ENCODE results near the gene CD59.
"Not testable (repeated sequence)": the region's sequence is repeated elsewhere in the genome, so short reads cannot be mapped to it uniquely, and the experiment has no call there.

CD59 gene

GRCh38 chr11:33713151-33713855 lies 22.9 kb downstream of the CD59 start:
- DNase-seq (ENCODE audit: low spot score) = no peak

- no peak for DNase-seq (ENCODE audit: low spot score)
These were observed 23.8 kb downstream of the CD59 start for GRCh38 chr11:33712436-33712835.

- no peak for DNase-seq (ENCODE audit: low spot score)
These were observed 26.8 kb downstream of the CD59 start for GRCh38 chr11:33709466-33709865.

GRCh38 chr11:33708985-33709384 lies 27.2 kb downstream of the CD59 start:
- no peak for DNase-seq (ENCODE audit: low spot score)

- not testable (repeated sequence) for DNase-seq (ENCODE audit: low spot score)
These were observed 28.4 kb downstream of the CD59 start for GRCh38 chr11:33707831-33708230.

- DNase-seq (ENCODE audit: low spot score) = no peak
These were observed 29.3 kb downstream of the CD59 start for GRCh38 chr11:33706966-33707365.

GRCh38 chr11:33706546-33706945 lies 29.7 kb downstream of the CD59 start:
- DNase-seq (ENCODE audit: low spot score) = no peak

GRCh38 chr11:33704240-33705002 lies 31.8 kb downstream of the CD59 start:
- no peak for DNase-seq (ENCODE audit: low spot score)

GRCh38 chr11:33703788-33704187 lies 32.4 kb downstream of the CD59 start:
- DNase-seq (ENCODE audit: low spot score) = no peak

- no peak for DNase-seq (ENCODE audit: low spot score)
These were observed 33.0 kb downstream of the CD59 start for GRCh38 chr11:33703234-33703633.

GRCh38 chr11:33701302-33702230 lies 34.7 kb downstream of the CD59 start:
- no peak for DNase-seq (ENCODE audit: low spot score)

- peak; percentile 92 for DNase-seq (ENCODE audit: low spot score)
These were observed 35.5 kb downstream of the CD59 start, which contains the start of gene C11orf91 for GRCh38 chr11:33700502-33701271. Gene C11orf91 (minus strand): TSS chr11:33700826. CDS start chr11:33700740, 86 bp downstream.

- no peak for DNase-seq (ENCODE audit: low spot score)
These were observed 36.1 kb downstream of the CD59 start for GRCh38 chr11:33700063-33700501.

GRCh38 chr11:33699515-33700062 lies 36.6 kb downstream of the CD59 start:
- no peak for DNase-seq (ENCODE audit: low spot score)

- no peak for DNase-seq (ENCODE audit: low spot score)
These were observed 37.3 kb downstream of the CD59 start for GRCh38 chr11:33698921-33699320.

GRCh38 chr11:33697997-33698396 lies 38.2 kb downstream of the CD59 start:
- DNase-seq (ENCODE audit: low spot score) = no peak

- no peak for DNase-seq (ENCODE audit: low spot score)
These were observed 39.1 kb downstream of the CD59 start for GRCh38 chr11:33696931-33697638.

GRCh38 chr11:33696411-33696810 lies 39.8 kb downstream of the CD59 start:
- no peak for DNase-seq (ENCODE audit: low spot score)

- no peak for DNase-seq (ENCODE audit: low spot score)
These were observed 41.1 kb downstream of the CD59 start for GRCh38 chr11:33695051-33695566.

- DNase-seq (ENCODE audit: low spot score) = no peak
These were observed 41.7 kb downstream of the CD59 start for GRCh38 chr11:33694346-33695050.

Measured in CD4-positive, alpha-beta T cell treated with Interleukin-15 for 4 hours (primary cell).